ENCODE measurements around the gene SMNDC1. TPM values are rescaled to one million over a fixed set of nuclear protein-coding genes. Genes with fewer than 3 reads are reported as not detected.

SMNDC1 gene
- total and polyA plus RNA-seq, 3 donors from 2014 or later: 16.4 to 33.2 (median 20.9) TPM

DNA sequence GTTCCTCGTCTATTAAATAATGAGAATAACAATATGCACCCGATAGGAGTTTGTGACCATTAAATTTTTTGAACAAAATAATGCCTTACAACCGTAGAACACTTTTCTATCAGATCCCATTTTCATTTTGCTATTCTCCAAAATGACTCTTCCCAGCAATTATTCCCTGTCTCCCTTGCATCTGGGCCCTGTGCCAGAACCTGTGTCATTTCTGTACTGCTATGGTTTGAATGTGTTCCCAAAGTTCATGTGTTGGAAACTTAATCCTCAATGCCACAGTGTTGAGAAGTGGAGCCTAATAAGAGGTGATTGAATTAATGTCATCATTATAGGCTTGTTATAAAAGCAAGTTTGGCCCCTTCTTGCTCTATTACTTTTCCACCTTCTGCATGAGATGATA, 33.2 kb upstream of the SMNDC1 start:
- no peak for TF ChIP-seq POLR2A (IDR thresholded peaks at IDR 0.05)
- TF ChIP-seq, protein P1, sequence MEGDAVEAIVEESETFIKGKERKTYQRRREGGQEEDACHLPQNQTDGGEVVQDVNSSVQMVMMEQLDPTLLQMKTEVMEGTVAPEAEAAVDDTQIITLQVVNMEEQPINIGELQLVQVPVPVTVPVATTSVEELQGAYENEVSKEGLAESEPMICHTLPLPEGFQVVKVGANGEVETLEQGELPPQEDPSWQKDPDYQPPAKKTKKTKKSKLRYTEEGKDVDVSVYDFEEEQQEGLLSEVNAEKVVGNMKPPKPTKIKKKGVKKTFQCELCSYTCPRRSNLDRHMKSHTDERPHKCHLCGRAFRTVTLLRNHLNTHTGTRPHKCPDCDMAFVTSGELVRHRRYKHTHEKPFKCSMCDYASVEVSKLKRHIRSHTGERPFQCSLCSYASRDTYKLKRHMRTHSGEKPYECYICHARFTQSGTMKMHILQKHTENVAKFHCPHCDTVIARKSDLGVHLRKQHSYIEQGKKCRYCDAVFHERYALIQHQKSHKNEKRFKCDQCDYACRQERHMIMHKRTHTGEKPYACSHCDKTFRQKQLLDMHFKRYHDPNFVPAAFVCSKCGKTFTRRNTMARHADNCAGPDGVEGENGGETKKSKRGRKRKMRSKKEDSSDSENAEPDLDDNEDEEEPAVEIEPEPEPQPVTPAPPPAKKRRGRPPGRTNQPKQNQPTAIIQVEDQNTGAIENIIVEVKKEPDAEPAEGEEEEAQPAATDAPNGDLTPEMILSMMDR (IDR thresholded peaks at IDR 0.05): no peak
- Histone ChIP-seq H3K4me3 (no peak overlapping the region), H3K36me3 (ENCODE audit: low read depth, missing control alignments) (no peaks in the 10 kb centered on the region), H3K4me1 (peaks cover 17% of the 10 kb centered on the region), H3K27ac (no peak overlapping the region), H3K27me3 (no peaks in the 10 kb centered on the region), H3K9me3 (no peaks in the 10 kb centered on the region)
- no peak for DNase-seq
- intact Hi-C loops (cut with DNase I; ENCODE audit: low total_unique reads): no loop called here
- WGBS, 2 donors: 71 to 84% methylated on average over 3 of the region's 3 CpGs

DNA sequence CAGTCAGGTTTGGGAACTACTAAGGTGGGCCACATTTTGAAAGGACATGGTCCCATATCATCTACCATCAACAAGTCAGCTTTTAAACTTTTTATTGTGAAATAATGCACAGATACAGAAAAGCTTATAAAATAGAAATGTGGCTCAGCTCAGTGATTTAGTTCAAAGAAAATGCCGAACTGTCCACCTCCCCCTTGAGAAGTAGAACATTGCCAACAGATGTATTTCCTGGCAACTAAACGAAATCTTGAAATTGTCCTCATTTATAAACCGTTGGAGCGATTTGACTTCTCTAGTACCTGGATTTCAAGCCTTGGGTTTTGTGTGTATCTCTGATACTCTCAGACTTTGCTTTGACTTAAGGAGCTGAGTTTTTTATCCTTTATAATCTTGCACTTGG, 32.7 kb upstream of the SMNDC1 start:
- 85 to 90% methylated on average over 4 of the region's 4 CpGs for WGBS, 2 donors
- no peak for DNase-seq
- Histone ChIP-seq H3K4me3 (no peak overlapping the region), H3K36me3 (ENCODE audit: low read depth, missing control alignments) (no peaks in the 10 kb centered on the region), H3K9me3 (no peaks in the 10 kb centered on the region), H3K27me3 (no peaks in the 10 kb centered on the region), H3K4me1 (peaks cover 17% of the 10 kb centered on the region), H3K27ac (no peak overlapping the region)
- intact Hi-C loops (cut with DNase I; ENCODE audit: low total_unique reads): no loop called here
- TF ChIP-seq, protein P1 (IDR thresholded peaks at IDR 0.05): no peak
- TF ChIP-seq POLR2A (IDR thresholded peaks at IDR 0.05): no peak

GRCh38 chr10:110336111-110336721, 31.5 kb upstream of the SMNDC1 start:
- peak; percentile 24 for DNase-seq
- H3K27ac ChIP-seq: no peak overlapping the region
- 50 to 54% methylated on average over 10 of the region's 10 CpGs for WGBS, 2 donors

DNA sequence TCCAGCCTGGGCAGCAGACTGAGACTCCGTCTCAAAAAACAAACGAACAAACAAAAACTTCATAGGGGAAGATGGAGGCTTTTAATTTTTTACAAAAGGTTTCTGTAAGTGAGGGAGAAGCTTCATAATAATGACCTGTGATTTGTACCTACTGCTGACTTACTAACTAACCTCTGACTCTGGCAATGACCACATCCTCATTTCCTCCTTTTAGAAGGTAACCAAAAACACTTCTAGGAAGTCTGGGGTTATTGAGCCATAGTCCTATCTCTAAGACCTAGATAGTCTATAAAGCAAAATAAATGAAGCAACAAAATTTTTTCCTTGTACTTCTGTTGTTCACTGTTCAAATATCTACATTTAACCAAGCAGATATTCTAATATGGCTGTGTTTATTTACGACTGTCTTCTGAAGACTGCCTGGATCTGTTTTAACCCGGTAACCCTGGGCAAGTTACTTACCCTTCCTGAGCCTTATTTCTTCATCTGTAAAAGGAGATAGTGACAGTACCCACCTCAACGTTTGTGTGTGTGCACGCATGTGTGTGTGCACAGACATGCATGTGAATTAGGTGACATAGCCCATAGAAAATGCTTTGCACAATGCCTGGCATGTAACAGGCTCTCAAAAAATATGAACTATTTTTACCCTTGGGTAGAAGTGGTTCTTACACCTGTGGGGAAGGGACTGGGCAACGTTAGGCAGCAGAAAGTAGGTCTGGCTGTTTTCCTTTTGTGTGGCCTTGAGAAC, 30.8 kb upstream of the SMNDC1 start:
- no peak overlapping the region for H3K4me3 ChIP-seq
- 64 to 70% methylated on average over 7 of the region's 7 CpGs for WGBS, 2 donors
- DNase-seq: no peak
- no peaks in the 10 kb centered on the region for H3K9me3 ChIP-seq
- peaks cover 17% of the 10 kb centered on the region for H3K4me1 ChIP-seq
- no peaks in the 10 kb centered on the region for H3K36me3 ChIP-seq (ENCODE audit: low read depth, missing control alignments)
- TF ChIP-seq POLR2A (IDR thresholded peaks at IDR 0.05): no peak
- TF ChIP-seq, protein P1 (IDR thresholded peaks at IDR 0.05): no peak
- no peaks in the 10 kb centered on the region for H3K27me3 ChIP-seq
- intact Hi-C loops (cut with DNase I; ENCODE audit: low total_unique reads): no loop called here
- H3K27ac ChIP-seq: no peak overlapping the region

More at GRCh38 chr10:110336111-110336721, 31.5 kb upstream of the SMNDC1 start:
- no peaks in the 10 kb centered on the region for H3K9me3 ChIP-seq
- H3K36me3 ChIP-seq (ENCODE audit: low read depth, missing control alignments): no peaks in the 10 kb centered on the region
- TF ChIP-seq, protein P1 (IDR thresholded peaks at IDR 0.05): no peak
- TF ChIP-seq POLR2A (IDR thresholded peaks at IDR 0.05): no peak
- H3K27me3 ChIP-seq: no peaks in the 10 kb centered on the region
- intact Hi-C loops (cut with DNase I; ENCODE audit: low total_unique reads): no loop called here
- H3K4me3 ChIP-seq: no peak overlapping the region
- H3K4me1 ChIP-seq: peaks cover 17% of the 10 kb centered on the region

All from testis (tissue), 3 donors.